ENCODE data around the gene RTN4. TPM values are rescaled to one million over a fixed set of nuclear protein-coding genes. Genes with fewer than 3 reads are reported as not detected.

RTN4 gene
- total RNA-seq, 4 donors from 2014 or later, result 249 to 292 (median 276) TPM

GRCh38 chr2:55038428-55038827, 11.8 kb downstream of the RTN4 start:
- no peak for DNase-seq (ENCODE audit: low spot score in 2 of 2)
- intact Hi-C loops (cut with DNase I; ENCODE audit: low total_unique reads), result no loop called here
- TF ChIP-seq CTCF (IDR thresholded peaks at IDR 0.05) (no peak), POLR2A (IDR thresholded peaks at IDR 0.05) (no peak)
- no peak overlapping the region for H3K4me3 ChIP-seq (ENCODE audit: low read depth, poor library complexity, severe bottlenecking)
- WGBS, 2 donors, result 82 to 88% methylated on average over 1 of the region's 1 CpG

DNA sequence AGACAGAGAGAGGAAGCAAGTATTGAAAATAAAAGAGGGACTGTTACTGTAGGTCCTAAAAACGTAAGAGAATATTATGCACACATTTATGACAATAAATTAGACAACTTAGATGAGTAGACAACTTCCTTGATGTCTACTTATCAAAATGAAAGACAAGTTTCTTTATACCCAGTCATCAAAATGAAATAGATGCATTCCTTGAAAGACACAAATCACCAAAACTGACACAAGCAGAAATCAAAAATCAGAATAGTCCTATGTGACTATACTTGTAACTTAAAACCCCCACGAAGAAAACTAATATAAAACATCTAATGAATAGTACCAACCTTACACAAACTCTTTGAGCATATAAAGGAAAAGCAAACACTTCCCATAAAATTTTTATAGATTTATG, 14.5 kb downstream of the RTN4 start:
- TF ChIP-seq CTCF (IDR thresholded peaks at IDR 0.05) (no peak), POLR2A (IDR thresholded peaks at IDR 0.05) (no peak)
- H3K4me3 ChIP-seq (ENCODE audit: low read depth, poor library complexity, severe bottlenecking), result no peak overlapping the region
- no peak for DNase-seq (ENCODE audit: low spot score in 2 of 2)
- intact Hi-C loops (cut with DNase I; ENCODE audit: low total_unique reads), result no loop called here
- 63 to 80% methylated on average over 2 of the region's 2 CpGs for WGBS, 2 donors

- DNase-seq (ENCODE audit: low spot score in 2 of 2), result no peak
- 92 to 94% methylated on average over 2 of the region's 2 CpGs for WGBS, 2 donors
- intact Hi-C loops (cut with DNase I; ENCODE audit: low total_unique reads), result no loop called here
- TF ChIP-seq CTCF (IDR thresholded peaks at IDR 0.05) (no peak), POLR2A (IDR thresholded peaks at IDR 0.05) (no peak)
- no peak overlapping the region for H3K4me3 ChIP-seq (ENCODE audit: low read depth, poor library complexity, severe bottlenecking)
These were observed 16.3 kb downstream of the RTN4 start for GRCh38 chr2:55033921-55034320.

- 74 to 81% methylated on average over 5 of the region's 5 CpGs for WGBS, 2 donors
These were observed 17.0 kb downstream of the RTN4 start for GRCh38 chr2:55033076-55033742.

DNA sequence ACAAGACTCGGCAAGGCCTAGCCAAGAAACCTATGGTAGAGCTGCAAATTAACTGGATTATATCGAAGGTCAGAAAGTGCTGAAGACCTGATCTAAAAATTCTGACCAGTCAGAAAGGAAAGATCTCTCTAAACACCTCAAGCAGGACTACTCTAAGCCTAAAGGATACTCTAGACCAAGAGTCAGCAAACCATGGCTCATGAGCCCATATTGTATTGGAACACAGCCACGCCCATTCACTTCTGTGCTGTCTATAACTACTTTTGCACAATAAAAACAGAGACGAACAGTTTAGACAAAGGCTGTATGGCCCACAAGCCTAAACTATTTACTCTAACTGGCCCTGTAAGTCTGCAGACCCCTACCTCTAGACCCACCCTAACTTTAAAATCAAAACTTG, 18.7 kb downstream of the RTN4 start:
- TF ChIP-seq CTCF (IDR thresholded peaks at IDR 0.05) (no peak), POLR2A (IDR thresholded peaks at IDR 0.05) (no peak)
- intact Hi-C loops (cut with DNase I; ENCODE audit: low total_unique reads), result no loop called here
- WGBS, 2 donors, result 80 to 83% methylated on average over 4 of the region's 4 CpGs
- no peak overlapping the region for H3K4me3 ChIP-seq (ENCODE audit: low read depth, poor library complexity, severe bottlenecking)
- no peak for DNase-seq (ENCODE audit: low spot score in 2 of 2)

More at GRCh38 chr2:55033076-55033742, 17.0 kb downstream of the RTN4 start:
- intact Hi-C loops (cut with DNase I; ENCODE audit: low total_unique reads), result no loop called here
- TF ChIP-seq CTCF (IDR thresholded peaks at IDR 0.05) (no peak), POLR2A (IDR thresholded peaks at IDR 0.05) (no peak)
- DNase-seq (ENCODE audit: low spot score in 2 of 2), result no peak
- no peak overlapping the region for H3K4me3 ChIP-seq (ENCODE audit: low read depth, poor library complexity, severe bottlenecking)

DNA sequence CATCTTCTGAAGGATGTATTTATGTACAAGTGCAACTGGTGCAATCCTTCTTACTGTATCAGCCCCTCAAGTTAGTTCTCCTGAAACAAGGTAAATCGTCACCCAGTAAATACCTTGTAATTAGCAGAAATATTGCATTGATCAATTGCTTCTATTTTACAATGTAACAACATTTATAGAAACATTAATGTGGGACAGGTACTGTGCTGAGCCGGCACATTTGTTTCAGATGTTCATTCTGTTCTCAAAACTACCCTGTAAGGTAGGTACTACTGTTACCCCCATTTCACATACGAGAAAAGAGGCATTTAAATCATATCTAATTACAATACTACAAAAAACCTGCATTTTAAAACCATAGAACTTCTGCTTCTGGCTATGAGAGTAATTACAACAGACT, 19.5 kb downstream of the RTN4 start:
- TF ChIP-seq POLR2A (IDR thresholded peaks at IDR 0.05) (no peak), CTCF (IDR thresholded peaks at IDR 0.05) (no peak)
- intact Hi-C loops (cut with DNase I; ENCODE audit: low total_unique reads), result no loop called here

More for the DNA sequence above, 19.5 kb downstream of the RTN4 start:
- WGBS, 2 donors, result 75 to 83% methylated on average over 3 of the region's 3 CpGs
- no peak overlapping the region for H3K4me3 ChIP-seq (ENCODE audit: low read depth, poor library complexity, severe bottlenecking)
- no peak for DNase-seq (ENCODE audit: low spot score in 2 of 2)
